NCI-H1436 treated with DMSO at 0.1 percent for 48 hours (cell line): ENCODE measurements around the gene CABLES1.
A peak's percentile ranks its signal among the peaks of the same experiment; 100 is the strongest.
"Not testable (repeated sequence)": the region's sequence is repeated elsewhere in the genome, so short reads cannot be mapped to it uniquely, and the experiment has no call there.

Source experiments
- DNase-seq: peaks from one replicate; lab custom pipeline; 2025; lab: John Stamatoyannopoulos, UW

Gene CABLES1

DNA sequence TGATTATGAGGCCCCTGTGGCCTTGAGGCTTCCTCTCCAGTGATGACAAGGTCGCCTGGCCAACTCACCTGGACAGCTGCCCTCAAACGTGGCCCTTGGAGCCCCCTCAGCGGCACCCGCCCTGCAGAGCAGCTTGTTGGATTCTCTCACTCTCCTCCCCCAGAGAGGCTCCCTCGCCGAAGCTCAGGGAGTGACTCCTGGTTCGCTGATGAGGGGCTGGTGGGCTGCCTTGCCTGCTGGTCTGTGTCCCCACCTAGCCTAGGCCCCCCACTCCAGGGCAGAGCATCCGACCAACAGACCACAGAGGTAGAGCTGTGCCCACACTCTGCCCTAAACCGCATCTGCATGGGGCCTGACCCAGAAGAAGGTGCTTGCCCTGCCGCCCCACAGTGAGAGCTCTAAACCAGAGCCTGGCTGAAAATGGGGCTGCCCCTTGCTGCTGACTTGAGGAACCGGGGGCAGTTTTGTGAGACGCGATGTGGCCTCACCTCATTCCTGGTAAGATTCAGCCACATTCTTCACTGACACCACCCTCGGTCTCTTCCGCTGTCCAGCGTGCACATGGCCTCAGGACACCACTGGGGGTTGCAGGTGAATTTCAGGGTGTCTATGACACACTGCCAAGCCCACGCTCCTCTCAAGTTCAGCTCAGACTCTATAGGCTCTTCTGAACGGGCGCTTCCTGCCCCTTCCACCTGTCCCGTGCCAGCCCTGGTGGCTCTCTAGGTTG lies 131.6 kb downstream of the CABLES1 start:
- no peak for DNase-seq

DNA sequence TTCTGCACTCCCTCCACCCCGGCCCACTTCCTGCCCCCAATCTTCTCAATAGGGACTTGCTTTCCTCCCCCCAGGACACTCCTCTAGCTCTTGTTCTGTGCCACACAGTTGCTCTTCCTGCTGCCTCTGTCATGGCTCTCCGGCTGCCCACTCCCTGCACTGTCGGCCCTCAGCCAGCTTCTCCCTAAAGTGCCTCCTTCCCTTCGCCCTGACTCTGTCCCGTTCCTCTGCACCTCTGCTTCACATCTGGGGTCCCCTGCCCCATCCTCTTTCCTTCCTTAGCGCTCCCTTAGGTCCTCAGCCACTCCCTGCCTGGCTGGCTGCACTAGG lies 132.1 kb downstream of the CABLES1 start:
- no peak for DNase-seq

DNA sequence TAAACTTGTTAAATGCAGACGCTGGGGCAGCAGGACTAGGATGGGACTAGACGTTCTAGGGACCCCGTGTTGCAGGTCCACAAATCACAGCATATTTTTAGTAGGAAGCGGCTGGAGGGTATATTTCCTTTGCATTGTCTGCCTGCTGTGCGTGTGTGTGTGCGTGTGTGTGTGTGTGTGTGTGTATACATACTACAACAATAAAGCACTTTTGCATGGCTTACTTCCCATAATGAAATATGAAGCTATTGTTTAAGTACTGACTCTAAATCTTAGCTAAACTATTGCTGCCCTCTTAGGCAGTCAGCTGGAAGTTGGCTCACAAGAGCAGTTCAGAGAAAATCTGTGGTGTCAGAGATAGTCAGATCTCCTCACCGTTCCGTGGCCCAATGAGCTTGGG lies 133.4 kb downstream of the CABLES1 start:
- DNase-seq, result no peak

DNA sequence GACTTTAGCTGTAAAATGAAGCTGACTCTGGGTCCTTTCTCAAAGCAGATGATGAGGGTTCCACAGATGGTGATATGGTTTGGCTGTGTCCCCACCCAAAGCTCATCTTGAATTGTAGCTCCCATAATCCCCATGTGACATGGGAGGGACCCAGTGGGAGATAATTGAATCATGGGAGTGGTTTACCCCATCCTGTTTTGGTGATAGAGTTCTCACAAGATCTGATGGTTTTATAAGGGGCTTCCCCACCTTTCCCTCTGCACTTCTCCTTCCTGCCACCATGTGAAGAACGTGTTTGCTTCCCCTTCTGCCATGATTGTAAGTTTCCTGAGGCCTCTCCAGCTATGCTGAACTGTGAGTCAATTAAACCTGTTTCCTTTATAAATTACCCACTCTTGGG lies 133.8 kb downstream of the CABLES1 start:
- DNase-seq, result not testable (repeated sequence)

DNA sequence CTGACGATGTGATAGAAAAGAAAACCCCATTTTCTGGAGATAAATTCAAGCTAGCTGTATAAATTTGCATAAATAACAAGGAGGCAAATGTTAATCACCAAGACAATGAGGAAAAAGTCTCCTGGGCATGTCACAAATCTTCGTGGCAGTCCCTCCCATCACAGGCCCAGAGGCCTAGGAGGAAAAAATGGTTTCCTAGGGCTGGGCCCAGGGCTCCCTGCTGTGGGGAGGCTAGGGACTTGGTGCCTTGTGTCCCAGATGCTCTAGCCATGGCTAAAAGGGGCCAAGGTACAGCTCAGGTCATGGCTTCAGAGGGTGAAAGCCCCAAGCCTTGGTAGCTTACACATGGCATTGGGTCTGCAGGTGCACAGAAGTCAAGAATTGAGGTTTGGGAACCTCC lies 134.6 kb downstream of the CABLES1 start:
- no peak for DNase-seq

DNA sequence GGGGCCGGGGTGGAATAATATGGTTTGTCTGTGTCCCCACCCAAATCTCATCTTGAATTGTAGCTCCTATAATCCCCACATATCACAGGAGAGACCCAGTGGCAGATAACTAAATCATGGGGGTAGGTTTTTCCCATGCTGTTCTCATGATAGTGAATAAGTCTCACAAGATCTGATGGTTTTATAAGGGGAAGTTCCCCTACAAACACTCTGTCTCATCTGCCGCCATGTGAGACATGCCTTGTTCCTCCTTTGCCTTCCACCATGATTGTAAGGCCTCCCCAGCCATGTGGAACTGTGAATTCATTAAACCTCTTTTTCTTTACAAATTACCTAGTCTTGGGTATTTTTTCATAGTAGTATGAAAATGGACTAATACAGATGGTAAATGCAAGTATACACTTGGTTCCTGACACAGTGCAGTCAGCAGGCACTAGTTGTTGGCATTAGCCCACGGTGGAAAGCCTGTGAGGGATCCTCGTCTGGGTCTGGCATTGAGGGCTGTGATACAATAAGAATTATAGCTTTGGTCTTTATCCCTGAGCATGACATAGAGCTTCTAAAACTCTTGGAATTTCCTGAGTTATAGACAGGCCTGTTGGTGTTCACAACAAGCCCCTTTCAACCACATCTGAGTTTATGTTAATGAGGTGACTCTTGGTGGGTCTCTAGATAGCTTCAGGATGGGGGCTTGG lies 135.8 kb downstream of the CABLES1 start:
- no peak for DNase-seq

DNA sequence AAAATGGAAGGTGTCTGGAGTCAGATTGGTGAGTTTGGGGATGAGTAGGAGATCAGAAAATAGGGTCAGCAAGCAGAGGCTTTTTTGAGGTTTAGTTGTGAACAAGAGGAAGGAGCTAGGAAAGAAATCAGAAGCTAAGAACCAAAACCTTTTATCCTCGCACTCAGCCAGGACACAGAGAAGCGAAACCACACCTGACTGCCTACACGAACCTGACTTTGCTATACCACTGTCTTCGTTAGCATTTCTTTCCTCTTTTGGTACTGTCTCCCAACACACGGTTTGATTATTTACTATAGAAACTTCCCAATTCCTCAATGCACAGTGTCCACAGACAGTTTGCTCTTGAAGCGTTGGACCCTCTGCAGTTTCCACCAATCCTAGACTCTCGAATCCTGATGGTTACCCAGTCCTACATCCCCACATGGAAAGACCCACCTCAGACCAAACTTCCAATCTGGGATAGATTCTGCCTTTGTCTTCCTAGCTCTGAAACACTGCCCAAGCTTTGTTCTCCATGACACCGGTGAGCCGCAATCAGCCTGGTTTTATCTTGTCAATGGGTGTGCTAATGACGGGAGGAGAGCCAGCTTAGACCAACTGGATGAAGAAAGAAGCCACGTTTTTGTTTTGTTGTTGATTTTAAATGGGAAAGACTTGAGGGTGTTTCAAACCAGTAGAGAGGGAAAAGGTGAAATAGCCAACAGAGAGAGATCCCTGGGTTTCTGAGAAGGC lies 137.4 kb downstream of the CABLES1 start:
- DNase-seq, result no peak

DNA sequence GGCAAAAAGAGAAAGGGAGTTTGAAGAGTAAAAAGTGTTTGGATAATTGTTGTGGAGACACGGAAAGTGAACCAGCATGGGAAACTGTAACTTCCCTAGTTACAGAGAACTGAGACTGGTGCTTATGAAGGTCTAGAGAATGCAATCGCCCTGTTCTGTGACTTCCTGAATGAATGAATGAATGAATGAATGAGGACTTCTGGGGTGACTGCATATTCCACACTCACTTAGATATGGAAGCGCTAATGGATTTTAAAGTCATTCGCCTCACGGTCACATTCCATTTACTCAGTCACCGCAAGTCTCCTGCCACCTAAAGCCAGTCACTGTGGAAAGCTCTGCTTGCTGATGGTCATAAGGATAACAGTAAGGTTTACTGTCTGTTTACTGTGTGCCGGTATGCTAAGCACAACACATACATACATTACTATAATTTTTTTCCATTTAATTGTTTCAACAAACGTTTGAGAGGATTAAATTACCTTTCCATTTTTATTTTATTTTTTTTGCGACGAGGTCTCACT lies 138.2 kb downstream of the CABLES1 start:
- no peak for DNase-seq

DNA sequence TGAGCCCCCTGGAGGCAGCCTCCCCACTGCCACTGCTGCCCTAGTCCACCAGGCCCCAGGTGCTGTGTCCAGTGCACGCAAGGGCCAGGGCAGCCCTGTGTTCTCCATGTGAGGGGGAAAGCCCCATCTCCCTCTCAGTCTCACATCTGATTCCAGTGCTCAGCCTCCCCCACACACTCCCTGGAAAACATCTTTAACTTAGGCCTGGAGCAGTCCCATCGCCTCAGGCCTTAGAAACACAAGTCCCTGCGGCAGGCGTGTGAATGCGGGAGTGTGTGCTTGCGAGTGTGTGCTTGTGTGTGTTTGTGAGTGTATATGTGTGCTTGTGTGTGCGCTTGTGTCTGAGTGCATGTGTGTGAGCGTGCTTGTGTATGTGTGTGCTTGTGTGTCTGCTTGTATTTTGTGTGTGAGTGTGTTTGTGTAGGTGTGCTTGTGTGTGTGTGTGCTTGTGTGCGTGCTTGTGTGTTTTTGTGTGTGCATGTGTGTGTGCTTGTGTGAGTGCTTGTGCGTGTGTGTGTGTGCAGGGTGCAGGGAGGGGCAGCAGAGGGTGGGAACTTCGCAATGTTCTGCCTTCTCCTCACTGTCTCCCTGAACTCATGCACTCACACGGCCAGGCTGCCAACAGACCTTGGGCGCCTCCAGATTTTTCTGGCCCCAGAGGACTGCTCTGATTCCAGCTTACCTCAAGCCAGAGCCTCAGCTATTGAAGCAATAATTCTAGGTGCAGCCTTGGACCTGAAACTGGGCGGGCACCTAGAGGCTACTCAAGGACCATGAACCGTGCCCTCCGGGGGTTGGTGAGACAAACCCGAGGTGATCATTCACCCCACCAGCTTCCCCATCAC lies 139.6 kb downstream of the CABLES1 start:
- DNase-seq, result no peak

DNA sequence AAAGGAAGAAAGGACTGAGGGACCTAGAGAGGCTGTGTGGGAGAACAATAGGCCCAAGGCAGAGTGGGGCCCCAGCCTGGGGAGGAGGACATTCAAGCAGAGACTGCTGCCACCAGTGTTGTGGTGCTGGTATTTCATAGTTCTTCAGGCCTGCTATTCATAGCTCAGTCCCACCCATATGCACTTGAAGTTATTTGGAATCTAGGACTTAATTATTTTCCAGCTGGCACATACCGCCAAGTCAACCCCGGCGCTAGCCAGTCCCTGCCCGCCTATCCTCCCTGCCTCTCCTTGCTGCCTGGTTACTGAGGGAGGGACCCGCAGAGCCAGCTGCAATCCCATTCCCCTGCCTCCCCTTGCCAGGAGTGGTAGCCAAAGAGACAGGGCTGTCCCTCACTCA lies 141.2 kb downstream of the CABLES1 start:
- DNase-seq, result no peak

DNA sequence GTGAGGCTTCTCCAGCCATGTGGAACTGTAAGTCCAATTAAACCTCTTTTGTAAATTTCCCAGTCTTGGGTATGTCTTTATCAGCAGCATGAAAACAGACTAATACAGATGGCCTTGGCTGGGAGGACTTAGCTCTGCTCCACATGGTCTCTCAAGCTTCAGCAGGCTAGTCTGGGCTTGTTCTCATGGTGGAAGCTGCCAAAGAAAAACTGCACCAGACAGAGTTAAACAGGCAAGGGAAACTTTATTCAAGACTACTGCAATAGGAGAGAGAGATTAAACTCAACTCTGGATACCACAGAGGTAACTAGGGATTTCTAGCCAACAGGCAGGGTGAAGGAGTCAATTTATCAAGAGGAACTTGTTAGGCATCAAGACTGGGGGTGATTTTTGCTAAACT lies 142.1 kb downstream of the CABLES1 start:
- DNase-seq, result no peak

DNA sequence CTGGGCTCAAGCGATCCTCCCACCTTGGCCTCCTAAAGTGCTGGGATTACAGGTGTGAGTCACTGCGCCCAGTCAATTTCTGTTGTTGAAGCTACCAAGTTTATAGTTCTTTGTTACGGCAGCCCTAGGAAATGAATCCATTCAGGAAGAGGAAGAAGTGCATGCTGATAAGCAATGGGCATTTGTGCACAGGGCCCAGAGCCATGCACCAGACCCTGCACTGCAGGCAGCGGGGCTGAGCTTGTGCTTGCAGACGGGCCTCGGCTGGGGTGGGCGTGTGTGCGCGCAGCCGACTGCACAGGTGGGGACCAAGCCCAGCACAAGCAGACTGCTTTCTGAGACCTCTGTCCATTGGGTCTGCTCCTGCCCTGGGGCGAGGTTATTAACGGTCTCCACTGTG lies 144.6 kb downstream of the CABLES1 start:
- DNase-seq, result no peak

DNA sequence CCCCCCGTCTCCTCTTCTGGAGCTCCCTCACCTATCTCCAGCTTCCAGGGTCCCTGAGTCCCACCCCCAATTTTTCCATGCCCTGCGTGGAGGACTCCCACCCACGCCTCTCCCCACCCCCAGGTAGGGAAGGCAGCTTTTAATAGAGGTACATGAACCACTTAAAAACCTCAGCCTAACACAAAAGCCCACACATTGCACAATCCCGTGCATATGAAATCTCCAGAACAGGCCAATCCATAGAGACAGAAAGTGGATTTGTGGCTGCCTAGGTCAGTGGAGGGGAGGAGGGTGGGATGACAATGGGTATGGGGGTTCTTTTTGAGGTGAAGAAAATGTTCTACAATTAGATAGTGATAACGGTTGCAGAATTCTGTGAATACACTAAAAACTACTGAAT lies 145.6 kb downstream of the CABLES1 start:
- no peak for DNase-seq

DNA sequence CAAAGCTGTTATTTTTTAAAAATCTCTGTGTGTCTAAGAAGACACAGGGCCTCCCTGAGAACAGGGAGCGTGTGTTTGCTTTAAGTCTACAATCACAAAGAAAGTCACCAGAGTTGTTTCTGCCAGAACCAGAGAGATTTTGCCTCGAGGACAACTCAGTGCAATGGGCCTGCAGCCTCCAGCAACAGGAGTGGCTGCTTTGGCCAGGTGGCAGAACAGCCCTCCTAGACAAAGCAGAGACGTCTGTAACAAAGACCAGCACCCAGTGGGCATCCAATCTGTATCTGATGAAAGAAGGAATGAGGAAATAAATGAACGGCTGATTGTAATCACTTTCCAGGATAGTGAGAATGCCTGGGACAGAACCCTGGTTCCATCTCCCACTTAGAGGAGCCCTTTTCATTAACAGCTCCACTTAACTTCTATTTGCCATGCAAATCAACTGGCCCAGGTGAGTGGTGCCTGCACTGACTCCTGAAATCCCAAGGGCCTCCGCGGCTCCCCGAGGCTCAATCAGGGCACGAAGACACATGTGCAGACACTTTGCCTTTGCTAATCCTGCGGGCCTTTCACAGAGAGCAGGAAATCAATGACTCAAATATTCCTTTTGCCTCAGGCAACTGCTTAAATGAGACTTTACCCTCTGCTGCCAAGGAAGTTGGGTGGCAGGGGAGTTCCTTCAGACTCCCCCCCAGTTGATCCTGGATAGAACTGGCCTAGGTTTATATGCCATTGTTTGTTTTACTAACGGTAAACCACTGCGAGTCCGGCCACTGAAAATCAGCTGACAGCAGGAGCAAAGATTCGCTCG lies 146.5 kb downstream of the CABLES1 start:
- DNase-seq, result peak; percentile 72

DNA sequence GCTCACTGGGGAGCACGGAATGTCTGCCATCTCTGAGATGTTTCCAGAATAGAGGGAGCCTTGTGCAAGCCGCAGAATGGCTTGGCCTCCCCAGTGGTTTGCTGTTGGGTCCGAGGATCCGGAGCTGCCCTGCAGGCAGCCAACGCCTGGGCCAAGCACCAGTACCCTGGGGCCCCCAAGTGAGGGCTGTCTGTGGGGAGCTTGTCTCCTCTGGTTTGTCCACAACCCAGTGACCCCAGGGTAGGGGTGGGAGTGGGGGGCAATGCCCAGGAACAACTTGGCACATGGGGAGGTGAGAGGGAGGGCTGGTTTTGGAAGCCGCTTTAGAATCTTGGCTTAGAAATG lies 147.1 kb downstream of the CABLES1 start:
- no peak for DNase-seq

DNA sequence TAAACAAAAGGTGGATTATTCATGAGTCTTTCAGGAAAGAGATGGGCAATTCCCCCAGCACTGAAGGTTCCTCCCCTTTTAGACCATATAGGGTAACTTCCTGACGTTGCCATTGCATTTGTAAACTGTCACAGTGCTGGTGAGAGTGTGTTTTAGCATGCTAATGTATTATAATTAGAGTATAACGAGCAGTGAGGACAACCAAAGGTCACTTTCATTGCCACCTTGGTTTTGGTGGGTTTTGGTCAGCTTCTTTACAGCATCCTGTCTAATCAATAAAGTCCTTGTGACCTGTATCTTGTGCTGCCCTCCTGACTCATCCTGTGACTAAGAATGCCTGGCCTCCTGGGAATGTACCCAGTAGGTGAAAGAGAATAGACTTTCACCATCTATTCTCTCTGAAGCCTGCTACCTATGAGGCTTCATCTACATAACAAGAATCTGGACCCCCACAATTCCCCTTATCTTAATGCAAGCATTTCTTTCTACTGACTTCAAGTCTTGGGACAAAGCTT lies 148.7 kb downstream of the CABLES1 start:
- DNase-seq, result no peak

DNA sequence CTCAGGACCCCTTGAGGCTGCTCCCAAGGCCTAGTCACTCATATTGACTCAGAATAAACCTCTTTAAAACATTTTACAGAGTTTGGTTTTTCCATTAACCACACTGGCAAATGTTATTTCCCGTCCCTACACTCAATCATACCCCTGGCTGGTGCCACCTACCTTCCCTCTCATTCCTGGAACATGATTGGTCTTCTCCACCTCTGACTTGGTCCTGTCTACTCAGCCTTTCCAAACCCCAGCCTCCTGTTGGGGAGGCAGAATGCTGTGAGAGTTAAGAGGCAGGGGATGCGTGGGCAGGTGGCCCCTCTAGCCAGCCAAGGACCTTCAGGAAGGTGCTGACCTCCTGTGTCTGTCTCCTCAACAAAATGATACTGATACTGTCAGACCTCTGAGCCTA lies 149.3 kb downstream of the CABLES1 start:
- DNase-seq, result no peak

DNA sequence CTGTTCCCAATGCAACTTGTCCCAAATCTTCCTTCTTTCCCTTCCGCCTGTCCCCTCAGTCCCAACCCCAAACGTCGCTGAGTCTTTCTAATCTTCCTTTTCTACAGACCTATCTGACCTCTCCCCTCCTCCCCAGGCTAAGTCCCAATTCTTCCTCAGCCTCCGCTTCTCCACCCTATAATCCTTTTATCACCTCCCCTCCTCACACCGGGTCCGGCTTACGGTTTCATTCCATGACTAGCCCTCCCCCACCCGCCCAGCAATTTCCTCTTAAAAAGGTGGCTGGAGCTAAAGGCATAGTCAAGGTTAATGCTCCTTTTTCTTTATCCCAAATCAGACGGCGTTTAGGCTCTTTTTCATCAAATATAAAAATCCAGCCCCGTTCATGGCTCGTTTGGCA lies 150.3 kb downstream of the CABLES1 start:
- not testable (repeated sequence) for DNase-seq

DNA sequence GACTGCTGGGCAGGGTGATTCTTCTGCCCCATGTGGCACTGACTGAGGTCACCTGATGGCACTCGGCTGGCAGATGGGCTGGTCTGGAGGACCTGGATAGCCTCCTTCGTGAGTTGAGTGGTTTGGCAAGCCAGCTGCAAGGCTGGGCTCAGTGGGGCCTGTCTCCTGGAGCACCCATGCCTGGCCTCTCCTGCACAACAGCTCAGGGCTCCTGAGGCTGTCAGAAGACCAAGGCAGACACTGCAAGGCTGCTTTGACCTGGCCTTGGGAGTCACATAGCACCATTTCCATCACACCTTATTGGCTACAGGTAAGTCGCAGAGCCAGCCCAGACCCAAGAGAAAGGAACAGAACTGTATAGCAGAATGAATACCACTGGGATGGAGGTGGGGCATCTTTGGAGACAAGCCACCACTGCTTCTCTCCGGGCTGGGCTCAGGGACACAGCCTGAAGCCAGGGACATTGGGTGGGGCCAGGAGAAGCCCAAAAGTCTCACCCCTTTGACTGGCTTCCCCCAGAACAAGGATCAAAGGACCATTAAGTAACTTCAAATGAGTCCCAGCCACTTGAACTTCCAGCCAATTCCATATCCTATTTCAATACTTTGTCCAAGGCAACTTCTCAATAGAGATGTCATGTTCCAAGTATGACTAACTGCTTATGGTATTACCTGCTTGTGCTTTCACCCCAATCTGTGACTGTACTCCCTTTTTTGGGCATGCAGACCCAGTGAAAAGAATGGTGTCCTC lies 156.3 kb downstream of the CABLES1 start:
- DNase-seq, result no peak

DNA sequence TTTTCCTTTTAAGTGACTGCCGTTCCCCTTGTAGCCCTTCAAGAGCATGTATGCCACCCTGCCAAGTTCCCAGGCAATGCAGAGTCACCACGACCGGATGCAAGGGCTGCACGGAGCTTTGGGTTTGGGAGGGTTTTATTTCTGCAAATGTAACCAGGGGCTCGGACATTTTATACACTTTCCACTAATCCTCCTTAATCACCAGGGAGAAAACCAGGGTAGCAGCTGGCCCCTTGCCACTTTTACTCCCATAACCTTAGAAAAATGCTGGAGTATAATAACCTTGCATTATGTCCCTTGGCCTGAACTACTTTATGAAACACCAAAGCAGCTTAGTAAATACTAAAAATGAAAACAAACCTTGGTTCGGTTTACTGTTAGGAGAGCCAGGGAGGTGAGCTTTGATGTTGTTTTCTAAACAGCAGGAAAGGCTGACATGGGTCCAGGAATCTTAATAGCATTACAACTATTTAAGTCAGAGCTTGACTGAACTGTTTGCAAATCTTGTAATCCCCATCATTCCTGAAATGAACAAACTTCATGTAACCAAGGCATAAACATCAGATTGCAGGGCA lies 165.0 kb downstream of the CABLES1 start:
- DNase-seq, result no peak
